GM04504 (cell line): ENCODE data around the gene ARMC9.
"Not testable (repeated sequence)": the region's sequence is repeated elsewhere in the genome, so short reads cannot be mapped to it uniquely, and the experiment has no call there.

ENCODE experiments used
- DNase-seq: peaks from one replicate; pipeline ENCODE4 v3.0.0-alpha.2; 2012; ENCODE audit warnings: low read depth

ARMC9 gene

GRCh38 chr2:231364061-231364460 is 165.6 kb downstream of the ARMC9 start:
- DNase-seq = no peak

GRCh38 chr2:231364961-231365810 is 166.8 kb downstream of the ARMC9 start:
- DNase-seq = peak; percentile 70

GRCh38 chr2:231367178-231367577 is 168.7 kb downstream of the ARMC9 start:
- no peak for DNase-seq

- no peak for DNase-seq
Observed at GRCh38 chr2:231369580-231370428, 171.4 kb downstream of the ARMC9 start.

- no peak for DNase-seq
Observed at GRCh38 chr2:231370429-231370748, 172.0 kb downstream of the ARMC9 start.

GRCh38 chr2:231370749-231371429 is 172.5 kb downstream of the ARMC9 start:
- DNase-seq = no peak

- no peak for DNase-seq
Observed at GRCh38 chr2:231371430-231372054, 173.1 kb downstream of the ARMC9 start.

- DNase-seq = no peak
Observed at GRCh38 chr2:231372326-231372725, 173.9 kb downstream of the ARMC9 start.

- no peak for DNase-seq
Observed at GRCh38 chr2:231373184-231373583, 174.8 kb downstream of the ARMC9 start.

GRCh38 chr2:231373786-231374349 is 175.4 kb downstream of the ARMC9 start:
- no peak for DNase-seq

GRCh38 chr2:231374771-231375170 is 176.3 kb downstream of the ARMC9 start:
- no peak for DNase-seq

GRCh38 chr2:231375994-231376615 is 177.7 kb downstream of the ARMC9 start:
- DNase-seq = not testable (repeated sequence)

GRCh38 chr2:231376857-231377256 is 178.4 kb downstream of the ARMC9 start:
- no peak for DNase-seq

- DNase-seq = no peak
Observed at GRCh38 chr2:231378026-231378722, 179.7 kb downstream of the ARMC9 start.

GRCh38 chr2:231379266-231380215 is 181.1 kb downstream of the ARMC9 start:
- no peak for DNase-seq

GRCh38 chr2:231380307-231380706 is 181.9 kb downstream of the ARMC9 start:
- no peak for DNase-seq

- DNase-seq = no peak
Observed at GRCh38 chr2:231380991-231381847, 182.8 kb downstream of the ARMC9 start.

- no peak for DNase-seq
Observed at GRCh38 chr2:231382116-231382515, 183.7 kb downstream of the ARMC9 start.
